Epidermal melanocyte (primary cell): ENCODE data around the gene ZFP92.

Experiments used
- DNase-seq: peaks from one replicate; pipeline ENCODE4 v3.0.0; 2011; ENCODE audit warnings: low spot score; ENCODE audit not compliant: insufficient read length

The ZFP92 gene

GRCh38 chrX:153408221-153408721 is 3.0 kb upstream of the ZFP92 start:
- DNase-seq: no peak

DNA sequence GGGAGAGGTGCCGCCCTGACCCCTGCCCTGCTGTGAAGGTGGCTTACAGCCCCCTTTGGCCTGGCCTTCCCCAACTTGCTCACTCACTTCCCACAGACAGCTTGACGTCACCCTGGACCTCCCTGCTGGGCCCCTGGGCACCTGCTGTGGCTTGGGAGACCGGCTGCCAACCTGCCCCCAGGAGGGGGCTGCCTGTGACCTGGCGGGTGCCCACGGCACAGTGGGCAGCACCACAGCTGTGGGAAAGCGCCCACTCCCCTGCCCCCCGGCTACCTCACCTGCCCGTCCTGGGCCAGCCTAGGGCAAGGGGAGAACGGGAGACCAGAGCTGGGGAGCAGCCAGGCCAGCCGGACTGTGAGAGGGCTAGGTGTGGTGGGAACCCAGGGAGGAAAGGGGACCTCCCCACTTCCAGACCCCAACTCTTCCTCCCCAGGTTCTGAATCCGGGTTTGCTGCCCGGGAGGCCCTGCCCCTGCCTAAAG is 2.4 kb upstream of the ZFP92 start:
- DNase-seq: no peak

DNA sequence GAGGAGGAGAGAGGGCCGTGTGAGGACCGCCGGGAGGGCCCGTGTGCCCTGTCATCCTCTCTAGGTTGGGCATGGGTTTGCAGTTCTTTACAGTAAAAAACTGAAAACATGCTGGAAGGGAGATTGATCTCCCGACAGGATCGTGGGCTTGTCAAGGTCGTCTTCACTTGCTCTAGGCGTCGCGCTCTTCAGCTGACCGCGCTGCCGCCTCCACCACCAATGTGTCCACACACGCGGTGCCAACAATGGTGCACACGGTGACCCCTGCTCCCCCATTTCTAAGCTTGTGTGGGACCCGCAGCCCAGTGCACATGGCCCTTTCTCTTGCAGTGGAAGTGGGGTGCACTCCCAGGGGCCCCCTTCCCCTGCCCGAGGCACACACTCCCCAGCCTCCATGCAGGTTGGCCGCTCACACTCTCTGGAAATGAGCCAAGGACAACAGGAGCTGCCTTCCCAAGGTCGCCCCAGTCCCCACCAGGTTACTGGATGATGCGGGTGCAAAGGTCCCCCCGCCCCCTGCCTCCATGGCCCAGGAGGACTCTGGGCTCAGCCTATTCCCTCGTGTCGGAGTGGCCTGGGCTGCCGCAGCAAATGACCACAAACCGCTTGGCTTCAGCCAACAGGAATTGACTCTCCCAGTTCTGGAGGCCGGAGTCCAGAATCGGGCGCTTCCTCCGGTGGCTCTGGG is 1.7 kb upstream of the ZFP92 start:
- no peak for DNase-seq

DNA sequence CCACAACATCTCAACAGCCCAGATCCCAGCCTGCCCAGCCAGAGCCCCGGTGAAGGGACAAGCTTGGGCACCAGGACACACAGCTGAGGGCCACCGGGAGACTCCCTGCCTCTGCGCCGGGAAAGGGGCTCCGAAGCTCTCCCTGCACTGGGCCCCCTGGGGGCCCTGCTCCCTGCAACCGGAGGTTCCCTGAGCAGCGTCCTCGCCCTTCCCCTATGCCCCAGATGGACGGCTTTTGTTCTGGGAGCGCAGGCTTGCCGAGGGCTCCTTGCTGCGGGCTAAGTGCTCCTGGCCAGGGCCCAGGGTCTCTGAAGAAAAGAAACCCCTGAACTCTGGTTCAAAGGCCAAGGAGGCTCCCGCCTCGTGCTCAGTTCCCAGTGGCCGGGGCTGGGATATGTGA is 899 bp upstream of the ZFP92 start:
- DNase-seq: no peak

GRCh38 chrX:153410888-153411254 is 401 bp upstream of the ZFP92 start:
- DNase-seq: no peak

DNA sequence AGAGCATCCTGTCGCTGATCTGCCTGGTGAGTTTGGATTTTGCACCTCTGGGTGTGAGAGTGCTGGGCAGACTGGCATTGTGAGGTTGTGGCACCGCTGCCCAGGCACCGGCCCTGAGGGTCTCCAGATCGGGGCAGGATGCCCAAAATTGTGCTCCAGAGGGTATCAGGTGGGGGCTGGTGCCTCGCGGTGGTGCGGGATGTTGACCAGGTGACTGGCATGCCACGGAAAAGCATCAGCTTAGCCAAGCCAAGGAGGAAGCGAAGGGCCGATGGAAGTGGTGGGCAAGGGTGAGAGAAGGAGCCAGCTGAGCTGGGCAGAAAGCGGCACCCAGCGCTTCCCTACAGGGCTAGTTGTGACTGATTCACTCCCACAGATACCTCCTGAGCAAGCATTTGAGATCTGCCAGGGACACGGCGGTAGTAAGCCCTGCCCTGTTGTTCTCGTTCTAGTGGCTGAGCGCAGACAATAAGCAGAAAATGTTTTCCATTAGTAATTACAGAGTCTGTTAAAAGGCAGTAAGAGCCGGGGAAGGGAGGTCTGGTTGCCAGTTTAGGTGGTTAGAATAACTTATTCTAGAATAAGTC is 809 bp downstream of the ZFP92 start:
- DNase-seq: no peak

- no peak for DNase-seq
These were observed 1.8 kb downstream of the ZFP92 start for GRCh38 chrX:153412746-153413720.

DNA sequence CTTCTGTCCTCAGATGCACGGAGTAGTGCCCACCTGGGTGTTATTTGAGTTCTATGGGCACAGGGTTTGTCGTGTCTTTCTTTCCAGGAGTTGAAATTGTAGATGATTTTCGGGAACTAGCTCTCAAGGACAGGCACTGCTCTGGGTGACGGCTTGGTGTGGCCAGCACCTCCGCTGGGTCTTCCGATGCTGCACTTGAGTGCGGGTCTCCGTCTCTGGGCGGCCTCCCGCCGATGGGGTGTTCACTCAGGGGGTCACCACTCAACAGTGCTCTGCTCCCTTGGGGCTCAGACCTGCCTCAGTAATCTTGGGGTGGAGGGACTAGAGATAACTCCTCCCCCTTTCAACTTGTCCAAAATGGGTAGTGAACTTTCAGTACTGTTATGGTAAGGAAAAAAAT is 2.5 kb downstream of the ZFP92 start:
- no peak for DNase-seq

DNA sequence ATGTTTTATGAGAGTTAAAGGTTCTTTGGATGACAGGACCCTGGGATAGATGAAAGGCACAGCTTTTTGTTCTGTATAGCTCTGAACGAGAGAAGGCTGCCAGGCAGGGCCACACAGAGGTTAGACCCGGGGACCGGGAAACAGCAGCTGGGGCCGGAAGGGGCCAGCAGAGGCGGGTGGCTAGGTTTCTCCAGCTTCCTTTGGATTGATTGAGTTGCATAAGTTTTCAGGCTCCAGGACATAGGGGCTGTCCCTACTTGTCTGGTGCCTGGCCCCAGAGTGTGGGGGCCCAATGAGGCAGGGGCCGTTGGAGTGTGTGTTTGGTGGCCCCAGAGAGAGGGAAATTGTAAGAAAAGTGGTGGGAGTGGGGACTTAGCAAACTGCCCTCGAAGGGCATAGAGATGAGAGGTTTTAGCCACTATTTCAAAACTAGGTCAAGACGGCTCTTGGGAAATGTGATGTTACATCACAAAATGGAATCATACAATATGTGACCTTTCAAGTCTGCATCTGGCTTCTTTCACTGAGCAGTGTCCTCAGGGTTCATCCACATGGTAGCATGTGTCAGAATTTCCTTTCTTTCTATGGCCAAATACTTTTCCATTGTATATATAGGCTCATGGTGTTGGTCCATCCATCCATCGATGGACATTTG is 3.7 kb downstream of the ZFP92 start:
- DNase-seq: no peak

GRCh38 chrX:153416781-153417450 is 5.6 kb downstream of the ZFP92 start:
- DNase-seq: no peak

DNA sequence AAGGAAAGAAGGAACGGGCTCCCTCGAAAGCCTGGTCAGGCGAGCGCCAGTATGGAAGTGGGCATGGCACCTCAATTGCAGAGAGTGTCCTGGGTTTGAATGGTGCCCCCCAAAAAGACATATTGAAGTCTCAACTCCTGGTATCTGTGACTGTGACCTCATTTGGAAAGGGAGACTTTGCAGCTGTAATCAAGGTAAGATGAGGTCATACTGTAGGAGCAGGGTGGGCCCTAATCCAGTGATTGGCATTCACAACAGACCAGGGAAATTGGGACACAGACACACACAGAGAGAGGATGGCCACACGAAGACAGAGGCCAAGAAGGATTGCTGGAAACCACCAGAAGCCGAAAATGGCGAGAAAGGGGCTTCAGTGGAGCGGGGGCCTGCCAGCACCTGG is 6.4 kb downstream of the ZFP92 start:
- no peak for DNase-seq

DNA sequence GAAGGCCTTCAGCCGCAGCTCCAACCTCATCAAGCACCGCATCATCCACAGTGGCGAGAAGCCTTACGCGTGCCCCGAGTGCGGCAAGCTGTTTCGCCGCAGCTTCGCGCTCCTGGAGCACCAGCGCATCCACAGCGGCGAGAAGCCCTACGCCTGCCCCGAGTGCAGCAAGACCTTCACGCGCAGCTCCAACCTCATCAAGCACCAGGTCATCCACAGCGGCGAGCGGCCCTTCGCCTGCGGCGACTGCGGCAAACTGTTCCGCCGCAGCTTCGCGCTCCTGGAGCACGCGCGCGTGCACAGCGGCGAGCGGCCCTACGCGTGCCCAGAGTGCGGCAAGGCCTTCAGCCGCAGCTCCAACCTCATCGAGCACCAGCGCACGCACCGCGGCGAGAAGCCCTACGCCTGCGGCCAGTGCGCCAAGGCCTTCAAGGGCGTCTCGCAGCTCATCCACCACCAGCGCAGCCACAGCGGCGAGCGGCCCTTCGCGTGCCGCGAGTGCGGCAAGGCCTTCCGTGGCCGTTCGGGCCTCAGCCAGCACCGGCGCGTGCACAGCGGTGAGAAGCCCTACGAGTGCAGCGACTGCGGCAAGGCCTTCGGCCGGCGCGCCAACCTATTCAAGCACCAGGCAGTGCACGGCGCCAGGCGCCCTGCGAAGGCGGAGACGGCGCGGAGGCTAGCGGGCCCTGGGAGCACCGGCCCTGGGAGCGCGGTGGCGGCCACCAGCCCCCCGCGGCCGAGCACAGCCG is 9.8 kb downstream of the ZFP92 start:
- DNase-seq: no peak

DNA sequence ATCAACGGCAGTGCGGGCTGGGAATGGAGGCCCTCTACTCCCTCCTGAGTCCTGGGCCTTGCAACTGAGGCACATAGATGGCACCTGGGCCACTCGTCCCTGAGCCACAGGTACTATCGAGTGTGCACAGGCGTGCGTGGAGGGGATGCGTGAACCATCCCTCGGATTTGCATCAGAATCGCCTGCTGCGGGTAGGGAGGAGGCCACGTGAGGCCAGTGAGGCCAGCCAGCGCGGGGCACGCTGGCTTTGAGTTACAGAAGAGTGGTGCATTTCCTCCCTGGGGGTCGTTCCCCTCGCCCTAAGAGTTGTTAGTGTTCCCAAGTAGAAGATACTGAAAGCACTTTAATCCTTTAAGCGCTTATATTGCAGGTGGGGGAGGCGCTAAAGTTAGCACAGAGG is 10.6 kb downstream of the ZFP92 start:
- no peak for DNase-seq

GRCh38 chrX:153423652-153424051 is 12.4 kb downstream of the ZFP92 start:
- DNase-seq: no peak

DNA sequence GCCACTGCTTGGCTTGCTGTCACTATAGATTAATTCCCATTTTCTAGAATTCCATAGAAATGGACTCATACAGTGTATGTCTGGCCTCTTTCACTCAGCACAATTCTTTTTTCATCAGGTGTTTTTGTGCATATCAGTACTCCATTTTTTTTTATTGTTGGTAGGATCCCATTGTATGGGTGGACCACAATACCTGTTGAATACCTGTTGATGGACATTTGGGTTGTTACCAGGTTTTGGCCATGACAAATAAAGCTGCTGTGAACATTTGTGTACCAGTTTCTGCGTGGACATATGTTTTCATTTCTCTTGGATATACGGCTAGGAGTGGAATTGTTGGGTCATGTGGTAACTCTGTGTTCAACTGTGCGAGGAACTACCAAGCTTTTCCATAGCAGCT is 14.9 kb downstream of the ZFP92 start:
- DNase-seq: no peak

- DNase-seq: no peak
These were observed 19.5 kb downstream of the ZFP92 start for GRCh38 chrX:153430796-153431195.

DNA sequence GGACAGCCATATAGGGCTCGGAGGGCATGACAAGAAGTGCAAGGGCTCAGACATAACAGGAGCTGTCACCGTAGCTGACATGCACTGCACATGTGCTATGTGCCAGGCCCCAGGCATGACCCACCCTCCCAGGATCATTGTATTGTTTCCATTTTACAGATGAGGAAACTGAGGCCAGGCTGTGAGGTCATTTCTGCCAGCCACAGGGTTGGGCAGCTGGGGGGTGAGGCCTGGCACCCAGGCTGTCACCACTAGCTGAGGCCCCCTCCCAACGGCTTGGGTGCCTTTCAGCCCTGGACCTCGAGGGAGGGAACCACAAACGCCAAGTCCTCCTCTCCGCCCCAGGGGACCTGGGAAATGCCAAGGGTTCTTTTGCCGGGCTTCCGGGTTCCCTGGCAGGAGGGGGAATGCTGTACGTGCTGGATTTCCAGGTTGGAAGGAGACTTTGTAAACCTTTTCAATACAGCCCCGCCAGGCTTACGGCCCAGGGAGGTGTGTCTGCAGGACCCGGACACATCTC is 21.9 kb downstream of the ZFP92 start:
- DNase-seq: no peak

GRCh38 chrX:153433781-153434285 is 22.6 kb downstream of the ZFP92 start:
- DNase-seq: no peak

GRCh38 chrX:153434801-153435200 is 23.5 kb downstream of the ZFP92 start:
- DNase-seq: no peak

DNA sequence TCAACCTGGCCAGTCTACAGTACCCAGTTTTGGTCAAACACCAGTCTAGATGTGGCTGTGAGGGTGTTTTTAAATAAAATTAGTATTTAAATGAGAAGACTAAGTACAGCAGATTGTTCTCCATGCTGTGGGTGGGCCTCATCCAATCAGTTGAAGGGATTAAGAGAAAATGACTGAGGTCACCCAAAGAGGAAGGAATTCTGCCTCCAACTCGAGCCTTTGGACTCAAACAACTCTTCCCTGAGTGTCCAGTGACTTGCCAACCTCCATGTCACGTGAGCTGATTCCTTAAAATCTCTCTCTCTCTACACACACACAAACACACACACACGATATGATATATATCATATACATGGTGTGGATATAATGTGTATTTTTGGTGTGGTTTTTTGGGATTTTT is 24.6 kb downstream of the ZFP92 start:
- no peak for DNase-seq
